PFSK-1 (cell line): ENCODE measurements around the gene AMBRA1.

Source experiments
- FOXP2 ChIP-seq: optimal IDR thresholded peaks from 2 replicates; pipeline ENCODE3; 2011; ENCODE audit warnings: borderline replicate concordance, control low read depth, inconsistent platforms; ENCODE audit not compliant: insufficient read depth; ENCODE audit errors: extremely low read length, extremely low read depth
- POLR2AphosphoS5 ChIP-seq: IDR thresholded peaks from 2 replicates; pipeline ENCODE4 v1.6.1; 2012; ENCODE audit warnings: low read depth, mild to moderate bottlenecking, control low read depth, low read length, moderate library complexity
- SIN3A ChIP-seq: IDR thresholded peaks from 2 replicates; pipeline ENCODE4 v1.6.1; 2012; ENCODE audit warnings: mild to moderate bottlenecking, low read length, moderate library complexity, borderline replicate concordance; ENCODE audit not compliant: insufficient read depth
- TAF1 ChIP-seq: IDR thresholded peaks from 2 replicates; pipeline ENCODE4 v1.6.1; 2012; ENCODE audit warnings: low read length, control low read depth, borderline replicate concordance; ENCODE audit not compliant: insufficient read depth
- TF ChIP-seq, protein P1 (sequence below), 2 experiments: IDR thresholded peaks; 2 replicates each; pipeline versions ENCODE4 v1.6.1 to v1.8.0; 2011 to 2012; ENCODE audit warnings: low read depth in 2 of 2, low read length in 2 of 2, control low read depth in 1 of 2, inconsistent platforms in 1 of 2, mild to moderate bottlenecking in 1 of 2, moderate library complexity in 1 of 2; ENCODE audit not compliant: insufficient read depth in 1 of 2

The AMBRA1 gene

GRCh38 chr11:46604796-46605195 lies 11.0 kb upstream of the AMBRA1 start:
- TF ChIP-seq SIN3A (no peak), FOXP2 (no peak), POLR2AphosphoS5 (no peak), TAF1 (no peak)
- TF ChIP-seq, protein P1, sequence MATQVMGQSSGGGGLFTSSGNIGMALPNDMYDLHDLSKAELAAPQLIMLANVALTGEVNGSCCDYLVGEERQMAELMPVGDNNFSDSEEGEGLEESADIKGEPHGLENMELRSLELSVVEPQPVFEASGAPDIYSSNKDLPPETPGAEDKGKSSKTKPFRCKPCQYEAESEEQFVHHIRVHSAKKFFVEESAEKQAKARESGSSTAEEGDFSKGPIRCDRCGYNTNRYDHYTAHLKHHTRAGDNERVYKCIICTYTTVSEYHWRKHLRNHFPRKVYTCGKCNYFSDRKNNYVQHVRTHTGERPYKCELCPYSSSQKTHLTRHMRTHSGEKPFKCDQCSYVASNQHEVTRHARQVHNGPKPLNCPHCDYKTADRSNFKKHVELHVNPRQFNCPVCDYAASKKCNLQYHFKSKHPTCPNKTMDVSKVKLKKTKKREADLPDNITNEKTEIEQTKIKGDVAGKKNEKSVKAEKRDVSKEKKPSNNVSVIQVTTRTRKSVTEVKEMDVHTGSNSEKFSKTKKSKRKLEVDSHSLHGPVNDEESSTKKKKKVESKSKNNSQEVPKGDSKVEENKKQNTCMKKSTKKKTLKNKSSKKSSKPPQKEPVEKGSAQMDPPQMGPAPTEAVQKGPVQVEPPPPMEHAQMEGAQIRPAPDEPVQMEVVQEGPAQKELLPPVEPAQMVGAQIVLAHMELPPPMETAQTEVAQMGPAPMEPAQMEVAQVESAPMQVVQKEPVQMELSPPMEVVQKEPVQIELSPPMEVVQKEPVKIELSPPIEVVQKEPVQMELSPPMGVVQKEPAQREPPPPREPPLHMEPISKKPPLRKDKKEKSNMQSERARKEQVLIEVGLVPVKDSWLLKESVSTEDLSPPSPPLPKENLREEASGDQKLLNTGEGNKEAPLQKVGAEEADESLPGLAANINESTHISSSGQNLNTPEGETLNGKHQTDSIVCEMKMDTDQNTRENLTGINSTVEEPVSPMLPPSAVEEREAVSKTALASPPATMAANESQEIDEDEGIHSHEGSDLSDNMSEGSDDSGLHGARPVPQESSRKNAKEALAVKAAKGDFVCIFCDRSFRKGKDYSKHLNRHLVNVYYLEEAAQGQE (IDR thresholded peaks at IDR 0.05; ENCODE audit: insufficient read depth in 1 of 2, low read depth in 2 of 2, low read length in 2 of 2): no peak

DNA sequence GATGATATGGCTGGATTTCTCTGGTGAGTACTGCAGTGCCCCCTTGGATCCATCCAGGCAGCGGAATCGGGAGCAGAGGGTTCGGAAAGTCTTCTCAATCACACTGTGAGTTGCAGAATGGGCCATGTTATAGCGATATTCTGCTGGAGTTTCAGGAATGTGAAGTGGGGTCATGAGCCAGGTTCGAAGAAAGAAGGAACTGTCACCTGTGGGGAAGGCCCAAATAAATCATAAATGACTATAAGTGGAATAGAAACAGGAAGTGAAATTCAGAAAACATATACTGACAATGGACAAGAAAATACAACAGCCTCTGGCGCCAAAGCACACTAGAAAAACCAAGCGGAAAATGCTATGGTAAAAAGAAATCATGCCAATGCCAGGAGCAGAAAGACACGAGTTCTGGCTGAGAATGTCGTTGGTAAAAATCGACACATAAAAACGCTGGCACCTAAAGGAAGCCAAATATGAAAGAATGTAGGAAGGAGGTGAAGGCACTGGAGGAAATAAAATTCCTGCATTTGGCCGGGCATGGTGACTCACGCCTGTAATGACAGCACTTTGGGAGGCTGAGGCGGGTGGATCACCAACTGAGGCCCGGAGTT lies 10.0 kb upstream of the AMBRA1 start:
- TF ChIP-seq SIN3A: no peak

DNA sequence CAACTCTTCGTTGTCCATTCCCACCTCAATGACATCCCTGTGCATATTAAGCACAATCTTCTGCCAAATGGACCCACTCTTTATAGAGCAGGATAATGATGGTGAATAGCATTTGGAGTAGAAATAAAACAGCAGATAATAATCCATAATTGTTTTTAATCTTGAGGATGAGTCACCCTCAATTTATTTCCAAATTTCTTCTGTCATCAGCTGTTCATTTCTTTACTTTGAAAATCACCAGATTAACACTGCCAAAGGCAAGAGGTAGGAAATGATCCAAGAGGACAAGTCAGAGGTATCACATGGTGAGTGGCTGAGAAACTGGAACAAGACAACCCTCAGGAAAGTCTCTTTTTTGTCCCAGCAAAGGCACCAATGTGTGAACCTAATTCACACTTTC lies 7.3 kb upstream of the AMBRA1 start:
- TF ChIP-seq SIN3A: no peak
- TF ChIP-seq, protein P1 (IDR thresholded peaks at IDR 0.05; ENCODE audit: insufficient read depth in 1 of 2, low read depth in 2 of 2, low read length in 2 of 2): no peak
- TF ChIP-seq TAF1: no peak
- no peak for TF ChIP-seq FOXP2
- no peak for TF ChIP-seq POLR2AphosphoS5

- TF ChIP-seq TAF1: no peak
- TF ChIP-seq, protein P1 (IDR thresholded peaks at IDR 0.05; ENCODE audit: insufficient read depth in 1 of 2, low read depth in 2 of 2, low read length in 2 of 2): no peak
- no peak for TF ChIP-seq POLR2AphosphoS5
- TF ChIP-seq FOXP2: no peak
- TF ChIP-seq SIN3A: no peak
These were observed 6.6 kb upstream of the AMBRA1 start for GRCh38 chr11:46600194-46600960.

GRCh38 chr11:46599340-46600193 lies 5.7 kb upstream of the AMBRA1 start:
- TF ChIP-seq SIN3A (no peak), POLR2AphosphoS5 (no peak), FOXP2 (no peak), TAF1 (no peak)
- TF ChIP-seq, protein P1 (IDR thresholded peaks at IDR 0.05; ENCODE audit: insufficient read depth in 1 of 2, low read depth in 2 of 2, low read length in 2 of 2): no peak
